Trophoblast cell (in vitro differentiated cells and primary cell): Measurements from ENCODE around the gene KRT15.

Experiments used
- DNase-seq, 2 donors: peaks; one replicate each; pipeline ENCODE4 v3.0.0-alpha.2; 2016
- H2AFZ ChIP-seq: 2 replicates; pipeline ENCODE4 v1.6.1; 2013; ENCODE audit warnings: low read length, moderate library complexity, mild to moderate bottlenecking; ENCODE audit not compliant: insufficient read depth, poor library complexity
- H2AK5ac ChIP-seq: 2 replicates; pipeline ENCODE4 v1.6.1; 2013; ENCODE audit warnings: mild to moderate bottlenecking, low read length
- H2BK120ac ChIP-seq: 2 replicates; pipeline ENCODE4 v1.6.1; 2013; ENCODE audit warnings: low read length, mild to moderate bottlenecking, moderate library complexity; ENCODE audit not compliant: insufficient read depth, poor library complexity
- H2BK12ac ChIP-seq: 2 replicates; pipeline ENCODE4 v1.6.1; 2013; ENCODE audit warnings: mild to moderate bottlenecking, low read length, moderate library complexity
- H2BK5ac ChIP-seq: 2 replicates; pipeline ENCODE4 v1.6.1; 2013; ENCODE audit warnings: low read length, low read depth, moderate library complexity, mild to moderate bottlenecking; ENCODE audit not compliant: poor library complexity
- H3K14ac ChIP-seq: 2 replicates; pipeline ENCODE4 v1.6.1; 2013; ENCODE audit warnings: mild to moderate bottlenecking, low read length
- H3K18ac ChIP-seq: 2 replicates; pipeline ENCODE4 v1.6.1; 2013; ENCODE audit warnings: mild to moderate bottlenecking, low read length
- H3K23ac ChIP-seq: 2 replicates; pipeline ENCODE4 v1.6.1; 2013; ENCODE audit warnings: low read length
- H3K27ac ChIP-seq: 2 replicates; pipeline ENCODE4 v1.5.1; 2013; ENCODE audit warnings: low read depth, mild to moderate bottlenecking, inconsistent platforms, low read length, moderate library complexity
- H3K27me3 ChIP-seq: 2 replicates; pipeline ENCODE4 v1.6.1; 2013; ENCODE audit warnings: inconsistent platforms, mild to moderate bottlenecking, low read length, moderate library complexity; ENCODE audit not compliant: insufficient read depth
- H3K36me3 ChIP-seq, 2 experiments: 1 replicate in 1 of 2; 2 replicates in 1 of 2; pipeline ENCODE4 v1.6.1; 2013; ENCODE audit warnings: low read length in 2 of 2, mild to moderate bottlenecking in 2 of 2, moderate library complexity in 1 of 2; ENCODE audit not compliant: insufficient read depth in 2 of 2, control insufficient read depth in 1 of 2
- H3K4ac ChIP-seq: 2 replicates; pipeline ENCODE4 v1.6.1; 2013; ENCODE audit warnings: low read depth, mild to moderate bottlenecking, low read length, moderate library complexity
- H3K4me1 ChIP-seq, 2 experiments: 1 replicate in 1 of 2; 2 replicates in 1 of 2; pipeline ENCODE4 v1.6.1; 2013; ENCODE audit warnings: low read length in 2 of 2, mild to moderate bottlenecking in 2 of 2, moderate library complexity in 1 of 2; ENCODE audit not compliant: insufficient read depth in 2 of 2, control insufficient read depth in 1 of 2
- H3K4me2 ChIP-seq: 2 replicates; pipeline ENCODE4 v1.6.1; 2013; ENCODE audit warnings: inconsistent platforms, mild to moderate bottlenecking, low read length, moderate library complexity
- H3K4me3 ChIP-seq: 2 replicates; pipeline ENCODE4 v1.5.1; 2013; ENCODE audit warnings: mild to moderate bottlenecking, low read depth, low read length, inconsistent platforms
- H3K79me1 ChIP-seq: one replicate; pipeline ENCODE4 v1.6.1; 2013; ENCODE audit warnings: low read length
- H3K79me2 ChIP-seq: 2 replicates; pipeline ENCODE4 v1.6.1; 2013; ENCODE audit warnings: low read length, mild to moderate bottlenecking; ENCODE audit not compliant: control insufficient read depth, insufficient read depth, poor library complexity
- H3K9ac ChIP-seq: 2 replicates; pipeline ENCODE4 v1.6.1; 2013; ENCODE audit warnings: mild to moderate bottlenecking, low read length
- H3K9me3 ChIP-seq: 2 replicates; pipeline ENCODE4 v1.6.1; 2013; ENCODE audit warnings: low read depth, mild to moderate bottlenecking, control low read depth, inconsistent platforms, low read length; ENCODE audit not compliant: insufficient read depth
- H4K12ac ChIP-seq: 2 replicates; pipeline ENCODE4 v1.6.1; 2013; ENCODE audit warnings: low read depth, mild to moderate bottlenecking, low read length, moderate library complexity
- H4K8ac ChIP-seq: 2 replicates; pipeline ENCODE4 v1.6.1; 2013; ENCODE audit warnings: low read depth, mild to moderate bottlenecking, low read length, moderate library complexity
- H4K91ac ChIP-seq: one replicate; pipeline ENCODE4 v1.6.1; 2013; ENCODE audit warnings: low read depth, mild to moderate bottlenecking, low read length, moderate library complexity
- WGBS: extraction: QIAGEN DNeasy Blood & Tissue Kit; methylation state at CpG from one replicate; pipeline ENCODE4 v1.1.7; 2013; ENCODE audit warnings: missing lambda C conversion rate; ENCODE audit not compliant: insufficient read length, insufficient coverage; ENCODE audit errors: extremely low coverage; 5-methylcytosine and 5-hydroxymethylcytosine counted together

KRT15 gene

GRCh38 chr17:41551365-41551764 is 32.7 kb upstream of the KRT15 start:
- no peak overlapping the region for H3K23ac ChIP-seq
- no peak overlapping the region for H3K4me3 ChIP-seq
- no peak overlapping the region for H3K9ac ChIP-seq
- H2BK12ac ChIP-seq: no peak overlapping the region
- H2BK120ac ChIP-seq: no peak overlapping the region
- peaks cover 20 to 23% of the 10 kb centered on the region in 2 experiments for H3K4me1 ChIP-seq
- no peak overlapping the region for H3K4ac ChIP-seq
- no CpG with 5 or more reads among the region's 5 CpGs for WGBS
- no peak overlapping the region for H3K18ac ChIP-seq
- H3K27me3 ChIP-seq: no peaks in the 10 kb centered on the region
- H4K8ac ChIP-seq: no peak overlapping the region
- H3K4me2 ChIP-seq: no peak overlapping the region
- no peak overlapping the region for H3K14ac ChIP-seq
- H3K36me3 ChIP-seq: no peaks in the 10 kb centered on the region
- H3K79me2 ChIP-seq: peaks cover 4% of the 10 kb centered on the region
- no peak overlapping the region for H2AK5ac ChIP-seq
- no peak overlapping the region for H3K27ac ChIP-seq
- DNase-seq: no peak
- H3K9me3 ChIP-seq: no peaks in the 10 kb centered on the region
- no peak overlapping the region for H4K12ac ChIP-seq
- H4K91ac ChIP-seq: no peak overlapping the region
- no peak overlapping the region for H2AFZ ChIP-seq
- H2BK5ac ChIP-seq: no peak overlapping the region
- H3K79me1 ChIP-seq: peaks cover 11% of the 10 kb centered on the region

GRCh38 chr17:41549596-41550039 is 30.9 kb upstream of the KRT15 start:
- no peak overlapping the region for H2AFZ ChIP-seq
- no peak overlapping the region for H2BK120ac ChIP-seq
- H3K27me3 ChIP-seq: no peaks in the 10 kb centered on the region
- no peak overlapping the region for H2AK5ac ChIP-seq
- H3K27ac ChIP-seq: no peak overlapping the region
- no peak overlapping the region for H3K18ac ChIP-seq
- no peaks in the 10 kb centered on the region for H3K9me3 ChIP-seq
- no peak overlapping the region for H4K91ac ChIP-seq
- DNase-seq: no peak
- H4K8ac ChIP-seq: no peak overlapping the region
- no peak overlapping the region for H3K4me2 ChIP-seq
- no peak overlapping the region for H3K14ac ChIP-seq
- H3K4me1 ChIP-seq: peaks cover 15 to 19% of the 10 kb centered on the region in 2 experiments
- H2BK5ac ChIP-seq: peak overlapping the region; percentile 1
- H3K4ac ChIP-seq: no peak overlapping the region
- no peak overlapping the region for H3K9ac ChIP-seq
- H3K23ac ChIP-seq: no peak overlapping the region
- peaks cover 4% of the 10 kb centered on the region for H3K79me2 ChIP-seq
- no peak overlapping the region for H3K4me3 ChIP-seq
- peaks cover 11% of the 10 kb centered on the region for H3K79me1 ChIP-seq
- no peaks in the 10 kb centered on the region for H3K36me3 ChIP-seq
- no peak overlapping the region for H4K12ac ChIP-seq
- H2BK12ac ChIP-seq: no peak overlapping the region
- WGBS: no CpG with 5 or more reads among the region's 8 CpGs

- Histone ChIP-seq H3K9me3 (no peaks in the 10 kb centered on the region), H3K79me2 (peaks cover 4% of the 10 kb centered on the region), H2BK5ac (peak overlapping the region; percentile 83), H2AFZ (peak overlapping the region; percentile 92), H3K4me3 (no peak overlapping the region), H3K4ac (peak overlapping the region; percentile 71), H3K79me1 (peaks cover 11% of the 10 kb centered on the region), H3K27ac (peak overlapping the region; percentile 75), H2BK12ac (peak overlapping the region; percentile 85), H4K8ac (peak overlapping the region; percentile 89), H3K23ac (no peak overlapping the region), H3K4me2 (peak overlapping the region; percentile 51), H4K91ac (peak overlapping the region; percentile 94), H3K9ac (no peak overlapping the region), H2BK120ac (peak overlapping the region; percentile 93), H3K14ac (peak overlapping the region; percentile 81), H3K27me3 (no peaks in the 10 kb centered on the region), H3K36me3 (no peaks in the 10 kb centered on the region), H3K18ac (peak overlapping the region; percentile 62), H3K4me1 (peaks cover 16 to 19% of the 10 kb centered on the region in 2 experiments), H4K12ac (peak overlapping the region; percentile 88), H2AK5ac (peak overlapping the region; percentile 26)
- DNase-seq: peak; percentile 89 to 99
- no CpG with 5 or more reads among the region's 25 CpGs for WGBS
Measured at GRCh38 chr17:41548844-41549595, 30.3 kb upstream of the KRT15 start.

- H3K79me2 ChIP-seq: peaks cover 4% of the 10 kb centered on the region
- H3K23ac ChIP-seq: no peak overlapping the region
- peak overlapping the region; percentile 81 for H3K14ac ChIP-seq
- H2BK5ac ChIP-seq: peak overlapping the region; percentile 42
- H2BK12ac ChIP-seq: peak overlapping the region; percentile 85
- H2BK120ac ChIP-seq: peak overlapping the region; percentile 93
- H2AFZ ChIP-seq: peak overlapping the region; percentile 61
- H3K4ac ChIP-seq: peak overlapping the region; percentile 62
- no peaks in the 10 kb centered on the region for H3K36me3 ChIP-seq
- peak overlapping the region; percentile 89 for H4K8ac ChIP-seq
- WGBS: no CpG with 5 or more reads among the region's 23 CpGs
- peak overlapping the region; percentile 17 for H4K12ac ChIP-seq
- peak overlapping the region; percentile 62 for H3K18ac ChIP-seq
- peak overlapping the region; percentile 26 for H2AK5ac ChIP-seq
- H3K27me3 ChIP-seq: no peaks in the 10 kb centered on the region
- no peaks in the 10 kb centered on the region for H3K9me3 ChIP-seq
- peak overlapping the region; percentile 25 for H3K27ac ChIP-seq
- no peak overlapping the region for H3K9ac ChIP-seq
- DNase-seq: peak; percentile 72 to 82
- H3K79me1 ChIP-seq: peaks cover 11% of the 10 kb centered on the region
- H3K4me3 ChIP-seq: no peak overlapping the region
- peak overlapping the region; percentile 94 for H4K91ac ChIP-seq
- peak overlapping the region; percentile 42 for H3K4me2 ChIP-seq
- H3K4me1 ChIP-seq: peaks cover 16 to 19% of the 10 kb centered on the region in 2 experiments
Measured at GRCh38 chr17:41547921-41548843, 29.5 kb upstream of the KRT15 start.
